ENCODE data around the gene SAMHD1.

SAMHD1 gene

DNA sequence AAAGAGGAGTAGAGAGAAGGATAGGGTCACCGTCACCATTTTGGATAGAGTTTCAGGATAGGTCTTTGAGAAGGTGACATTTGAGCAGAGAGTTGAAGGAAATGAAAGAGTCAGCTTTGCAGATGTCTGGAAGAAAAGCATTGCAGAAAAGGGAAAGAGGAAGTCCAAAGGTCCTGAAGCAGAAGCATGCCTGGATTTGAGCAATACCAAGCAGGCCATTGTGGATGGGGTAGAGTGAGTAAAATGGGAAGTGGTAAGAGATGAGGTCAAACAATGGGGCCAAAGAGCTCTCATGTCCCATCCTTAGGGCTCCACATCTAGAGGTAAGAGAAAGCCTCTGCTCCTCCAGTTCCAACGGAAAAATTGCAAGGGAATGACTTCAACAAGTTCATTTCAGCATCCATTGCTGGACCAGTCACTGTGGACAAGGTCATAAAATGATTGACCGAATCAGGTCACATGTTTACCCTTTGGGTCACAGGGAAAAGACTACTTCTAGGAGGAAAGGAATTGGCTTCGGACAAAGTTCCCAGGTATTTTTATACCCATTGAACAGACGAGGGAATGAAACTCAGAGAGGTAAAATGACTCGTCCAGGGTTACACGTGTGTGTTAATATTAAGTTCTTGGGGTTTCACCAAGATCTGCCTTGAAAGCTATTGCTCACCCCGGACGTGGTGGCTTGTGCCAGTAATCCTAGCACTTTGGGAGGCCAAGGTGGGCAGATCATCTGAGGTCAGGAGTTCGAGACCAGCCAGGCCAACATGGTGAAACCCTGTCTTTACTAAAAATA lies 6.6 kb upstream of the SAMHD1 start:
- no peak overlapping the region for H3K4me3 ChIP-seq (ENCODE audit: low read depth, low read length)
- TF ChIP-seq, protein P1, sequence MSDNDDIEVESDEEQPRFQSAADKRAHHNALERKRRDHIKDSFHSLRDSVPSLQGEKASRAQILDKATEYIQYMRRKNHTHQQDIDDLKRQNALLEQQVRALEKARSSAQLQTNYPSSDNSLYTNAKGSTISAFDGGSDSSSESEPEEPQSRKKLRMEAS (IDR thresholded peaks at IDR 0.05; ENCODE audit: low read depth, low read length) = peak; percentile 76; the same call in 1 of the 2 replicates
- no peak for TF ChIP-seq POLR2A (IDR thresholded peaks at IDR 0.05; ENCODE audit: extremely low read depth, insufficient read length)
- TF ChIP-seq MYC (IDR thresholded peaks at IDR 0.05; ENCODE audit: low read depth, low read length) = peak; percentile 89
- TF ChIP-seq, protein P2, sequence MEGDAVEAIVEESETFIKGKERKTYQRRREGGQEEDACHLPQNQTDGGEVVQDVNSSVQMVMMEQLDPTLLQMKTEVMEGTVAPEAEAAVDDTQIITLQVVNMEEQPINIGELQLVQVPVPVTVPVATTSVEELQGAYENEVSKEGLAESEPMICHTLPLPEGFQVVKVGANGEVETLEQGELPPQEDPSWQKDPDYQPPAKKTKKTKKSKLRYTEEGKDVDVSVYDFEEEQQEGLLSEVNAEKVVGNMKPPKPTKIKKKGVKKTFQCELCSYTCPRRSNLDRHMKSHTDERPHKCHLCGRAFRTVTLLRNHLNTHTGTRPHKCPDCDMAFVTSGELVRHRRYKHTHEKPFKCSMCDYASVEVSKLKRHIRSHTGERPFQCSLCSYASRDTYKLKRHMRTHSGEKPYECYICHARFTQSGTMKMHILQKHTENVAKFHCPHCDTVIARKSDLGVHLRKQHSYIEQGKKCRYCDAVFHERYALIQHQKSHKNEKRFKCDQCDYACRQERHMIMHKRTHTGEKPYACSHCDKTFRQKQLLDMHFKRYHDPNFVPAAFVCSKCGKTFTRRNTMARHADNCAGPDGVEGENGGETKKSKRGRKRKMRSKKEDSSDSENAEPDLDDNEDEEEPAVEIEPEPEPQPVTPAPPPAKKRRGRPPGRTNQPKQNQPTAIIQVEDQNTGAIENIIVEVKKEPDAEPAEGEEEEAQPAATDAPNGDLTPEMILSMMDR (IDR thresholded peaks at IDR 0.05; ENCODE audit: low read depth, low read length) = no peak
- DNase-seq (ENCODE audit: low read depth) = peak; percentile 97

DNA sequence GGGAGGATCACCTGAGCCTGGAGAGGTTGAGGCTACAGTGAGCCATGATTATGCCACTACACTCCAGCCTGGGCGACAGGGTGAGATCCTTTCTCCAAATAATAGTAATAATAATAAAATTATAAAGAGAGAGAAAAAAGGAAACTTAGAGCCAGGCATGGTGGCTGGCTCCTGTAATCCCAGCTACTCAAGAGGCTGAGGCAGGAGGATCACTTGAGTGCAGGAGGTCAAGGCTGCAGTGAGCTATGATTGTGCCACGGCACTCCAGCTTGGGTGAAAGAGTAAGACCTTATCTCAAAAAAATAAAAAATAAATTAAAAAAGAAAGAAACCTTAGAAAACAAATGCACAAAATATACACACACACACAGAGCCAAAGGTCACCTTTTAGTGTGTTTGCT lies 5.2 kb upstream of the SAMHD1 start:
- no peak for DNase-seq (ENCODE audit: low read depth)
- TF ChIP-seq, protein P1 (IDR thresholded peaks at IDR 0.05; ENCODE audit: low read depth, low read length) = no peak
- no peak for TF ChIP-seq POLR2A (IDR thresholded peaks at IDR 0.05; ENCODE audit: extremely low read depth, insufficient read length)
- TF ChIP-seq MYC (IDR thresholded peaks at IDR 0.05; ENCODE audit: low read depth, low read length) = no peak
- H3K4me3 ChIP-seq (ENCODE audit: low read depth, low read length) = no peak overlapping the region

DNA sequence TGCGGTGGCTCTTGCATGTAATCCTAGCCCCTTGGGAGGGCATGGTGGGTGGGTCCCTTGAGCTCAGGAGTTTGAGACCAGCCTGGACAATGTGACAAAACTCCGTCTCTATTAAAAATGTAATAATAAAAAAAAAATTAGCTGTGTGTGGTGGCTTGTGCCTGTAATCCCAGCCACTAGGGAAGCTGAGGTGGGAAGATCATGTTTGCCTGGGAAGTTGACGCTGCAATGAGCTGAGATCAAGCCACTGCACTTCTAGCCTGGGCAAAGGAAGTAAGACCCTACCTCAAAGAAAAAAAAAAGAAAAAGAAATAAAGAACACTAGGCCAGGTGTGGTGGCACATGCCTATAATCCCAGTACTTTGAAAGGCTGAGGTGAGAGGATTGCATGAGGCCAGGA lies 4.5 kb upstream of the SAMHD1 start:
- no peak overlapping the region for H3K4me3 ChIP-seq (ENCODE audit: low read depth, low read length)
- TF ChIP-seq, protein P2 (IDR thresholded peaks at IDR 0.05; ENCODE audit: low read depth, low read length) = no peak
- TF ChIP-seq MYC (IDR thresholded peaks at IDR 0.05; ENCODE audit: low read depth, low read length) (no peak), POLR2A (IDR thresholded peaks at IDR 0.05; ENCODE audit: extremely low read depth, insufficient read length) (no peak)
- TF ChIP-seq, protein P1 (IDR thresholded peaks at IDR 0.05; ENCODE audit: low read depth, low read length) = no peak
- DNase-seq (ENCODE audit: low read depth) = no peak

DNA sequence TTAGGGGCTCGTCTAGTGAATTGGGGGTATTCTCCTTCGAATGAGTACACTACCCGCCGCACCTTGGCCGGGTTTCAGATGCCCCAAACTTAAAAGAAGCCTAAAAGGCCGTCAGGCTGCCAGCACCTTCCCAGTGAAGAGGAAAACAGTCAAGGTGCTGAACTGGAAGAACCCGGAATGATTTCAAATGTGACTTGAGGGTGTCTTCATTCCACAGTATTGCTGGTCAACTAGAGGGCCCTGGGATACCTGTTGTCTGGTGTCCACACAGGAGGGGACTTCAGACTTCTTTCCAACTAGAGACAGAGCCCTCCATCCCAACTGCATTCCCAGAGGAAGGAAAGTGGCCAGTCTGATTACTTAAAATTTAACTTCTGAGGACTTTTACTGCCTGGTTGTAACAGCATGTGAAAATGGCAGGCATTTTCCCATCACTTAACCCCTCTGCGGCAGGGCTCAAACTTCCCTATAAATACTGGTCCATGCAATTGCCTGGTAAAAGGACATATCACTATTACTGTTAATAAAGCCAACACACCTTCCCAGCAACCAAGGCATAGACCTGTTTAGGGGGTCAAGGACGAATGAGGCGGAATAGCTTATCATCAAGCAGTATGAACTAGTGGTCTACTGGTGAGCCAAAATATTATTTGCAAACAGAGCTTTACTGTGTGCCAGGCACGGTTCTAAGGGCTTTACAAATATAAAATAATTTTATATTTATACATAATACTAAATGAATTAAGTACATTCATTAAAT lies 651 bp upstream of the SAMHD1 start:
- peak overlapping the region; percentile 91 for H3K4me3 ChIP-seq (ENCODE audit: low read depth, low read length)
- DNase-seq (ENCODE audit: low read depth) = no peak
- 0 out of 2 replicates have a peak, but pooled peaks have one; percentile 1 for TF ChIP-seq MYC (IDR thresholded peaks at IDR 0.05; ENCODE audit: low read depth, low read length)
- no peak for TF ChIP-seq POLR2A (IDR thresholded peaks at IDR 0.05; ENCODE audit: extremely low read depth, insufficient read length)
- TF ChIP-seq, protein P1 (IDR thresholded peaks at IDR 0.05; ENCODE audit: low read depth, low read length) = no peak

DNA sequence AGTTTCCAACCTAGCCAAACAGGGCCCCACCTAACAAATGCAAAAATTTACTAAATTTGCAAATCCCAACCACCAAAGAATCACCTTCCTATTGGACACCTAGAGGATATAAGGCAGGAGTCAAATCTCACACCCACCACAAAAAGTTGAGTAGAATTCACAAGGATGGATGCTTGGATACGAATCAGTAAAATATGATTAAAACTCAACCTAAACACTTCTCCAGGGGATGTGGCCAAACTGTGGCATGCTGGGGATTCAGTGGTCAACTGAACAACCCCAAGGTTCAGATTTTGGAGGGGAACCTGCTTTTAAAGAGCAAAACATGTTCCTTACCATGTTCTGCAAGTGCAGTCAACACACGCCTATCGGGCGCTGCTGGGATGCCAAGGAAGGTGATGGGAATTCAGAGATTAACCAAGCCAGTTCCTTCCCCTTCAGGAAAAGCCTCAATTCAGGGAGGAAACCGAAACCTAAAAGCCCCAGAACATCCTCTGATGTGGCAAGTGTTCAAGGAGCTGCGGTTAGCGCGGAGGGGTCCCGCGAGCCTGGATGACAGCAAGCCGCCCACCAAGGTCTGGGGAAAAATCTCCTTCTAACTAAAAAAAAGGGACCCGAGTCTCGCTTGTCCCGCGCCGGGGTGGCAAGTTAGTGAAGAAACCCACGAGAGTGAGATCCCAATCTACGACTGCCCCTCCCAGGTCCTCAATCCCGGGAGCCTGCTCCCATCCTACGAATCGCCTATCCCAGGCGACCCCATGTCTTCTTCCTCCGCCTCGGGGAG lies 902 bp downstream of the SAMHD1 start:
- H3K4me3 ChIP-seq (ENCODE audit: low read depth, low read length) = peak overlapping the region; percentile 91
- DNase-seq (ENCODE audit: low read depth) = peak; percentile 73
- TF ChIP-seq POLR2A (IDR thresholded peaks at IDR 0.05; ENCODE audit: extremely low read depth, insufficient read length) (no peak), MYC (IDR thresholded peaks at IDR 0.05; ENCODE audit: low read depth, low read length) (no peak)
- TF ChIP-seq, protein P1 (IDR thresholded peaks at IDR 0.05; ENCODE audit: low read depth, low read length) = no peak
- TF ChIP-seq, protein P2 (IDR thresholded peaks at IDR 0.05; ENCODE audit: low read depth, low read length) = no peak

DNA sequence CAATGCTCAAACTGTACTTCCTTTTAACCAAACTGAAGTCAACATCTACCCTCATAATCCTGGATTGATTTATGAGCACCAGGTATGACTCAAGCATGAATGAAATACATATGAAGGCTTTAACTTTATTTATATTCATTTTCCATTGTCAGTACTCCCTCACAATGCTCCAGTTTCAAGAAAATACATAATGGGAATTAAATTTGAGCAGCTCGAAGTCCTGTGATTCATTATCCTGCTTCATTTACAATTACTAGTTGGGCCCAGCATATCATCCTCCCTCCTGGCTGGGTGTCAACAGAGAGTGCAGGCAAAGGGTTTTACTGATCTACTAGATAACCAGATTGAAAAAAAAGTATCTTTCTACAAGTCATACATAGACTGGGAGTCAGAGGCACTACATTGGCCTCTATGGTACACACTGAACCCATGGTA lies 10.1 kb downstream of the SAMHD1 start:
- DNase-seq (ENCODE audit: low read depth) = no peak
- TF ChIP-seq, protein P1 (IDR thresholded peaks at IDR 0.05; ENCODE audit: low read depth, low read length) = no peak
- TF ChIP-seq, protein P2 (IDR thresholded peaks at IDR 0.05; ENCODE audit: low read depth, low read length) = no peak
- no peak for TF ChIP-seq POLR2A (IDR thresholded peaks at IDR 0.05; ENCODE audit: extremely low read depth, insufficient read length)
- no peak for TF ChIP-seq MYC (IDR thresholded peaks at IDR 0.05; ENCODE audit: low read depth, low read length)
- no peak overlapping the region for H3K4me3 ChIP-seq (ENCODE audit: low read depth, low read length)

All from NB4 (cell line).